Kidney epithelial cell (primary cell): ENCODE measurements around the gene ITIH3. TPM values are rescaled to one million over a fixed set of nuclear protein-coding genes. Genes with fewer than 3 reads are reported as not detected.

Experiments
- DNase-seq: peaks from one replicate; pipeline ENCODE4 v3.0.0-alpha.2; 2010; ENCODE audit warnings: low read depth
- H3K27me3 ChIP-seq: 2 replicates; pipeline ENCODE4 v1.6.0; 2011; ENCODE audit warnings: low read length; ENCODE audit not compliant: control insufficient read depth, insufficient read depth
- H3K36me3 ChIP-seq: 2 replicates; pipeline ENCODE4 v1.5.1; 2011; ENCODE audit warnings: low read length; ENCODE audit not compliant: control insufficient read depth, insufficient read depth
- H3K4me3 ChIP-seq: 2 replicates; pipeline ENCODE4 v1.5.1; 2011; ENCODE audit warnings: low read depth, mild to moderate bottlenecking, control low read depth, low read length
- CTCF ChIP-seq: IDR thresholded peaks from 2 replicates; pipeline ENCODE4 v1.5.1; 2011; ENCODE audit warnings: mild to moderate bottlenecking, moderate library complexity, low read length, control low read depth, inconsistent platforms; ENCODE audit not compliant: insufficient read depth, poor library complexity, severe bottlenecking
- total RNA-seq: library from RNA; depleted of rRNA; stranded (reverse); fragments of >200 nt; gene quantifications from 2 replicates; pipeline ENCODE4 v1.2.3, GENCODE V29; 2015

The ITIH3 gene
- total RNA-seq, 1 donor from 2014 or later, result not detected

GRCh38 chr3:52816199-52816598 is 21.6 kb downstream of the ITIH3 start:
- TF ChIP-seq CTCF, result no peak
- Histone ChIP-seq H3K36me3 (no peaks in the 10 kb centered on the region), H3K4me3 (no peak overlapping the region)

GRCh38 chr3:52816654-52817053 is 22.1 kb downstream of the ITIH3 start:
- no peak for TF ChIP-seq CTCF
- no peak for DNase-seq
- Histone ChIP-seq H3K27me3 (no peaks in the 10 kb centered on the region), H3K36me3 (no peaks in the 10 kb centered on the region), H3K4me3 (no peak overlapping the region)

More at GRCh38 chr3:52816199-52816598, 21.6 kb downstream of the ITIH3 start:
- no peaks in the 10 kb centered on the region for H3K27me3 ChIP-seq
- no peak for DNase-seq

GRCh38 chr3:52817221-52817620 is 22.6 kb downstream of the ITIH3 start:
- Histone ChIP-seq H3K4me3 (no peak overlapping the region), H3K27me3 (no peaks in the 10 kb centered on the region), H3K36me3 (no peaks in the 10 kb centered on the region)
- DNase-seq, result no peak
- no peak for TF ChIP-seq CTCF

GRCh38 chr3:52817860-52818259 is 23.3 kb downstream of the ITIH3 start:
- no peak for DNase-seq
- TF ChIP-seq CTCF, result no peak
- no peaks in the 10 kb centered on the region for H3K27me3 ChIP-seq
- H3K4me3 ChIP-seq, result no peak overlapping the region
- no peaks in the 10 kb centered on the region for H3K36me3 ChIP-seq

- no peak for DNase-seq
- no peak overlapping the region for H3K4me3 ChIP-seq
- H3K36me3 ChIP-seq, result no peaks in the 10 kb centered on the region
- no peaks in the 10 kb centered on the region for H3K27me3 ChIP-seq
- TF ChIP-seq CTCF, result no peak
Observed at GRCh38 chr3:52819936-52820335, 25.3 kb downstream of the ITIH3 start.

GRCh38 chr3:52820736-52821135 is 26.1 kb downstream of the ITIH3 start:
- DNase-seq, result no peak
- peak; percentile 70 for TF ChIP-seq CTCF
- Histone ChIP-seq H3K36me3 (no peaks in the 10 kb centered on the region), H3K4me3 (no peak overlapping the region), H3K27me3 (no peaks in the 10 kb centered on the region)
